NCI-H446 (cell line): ENCODE measurements around the gene FOXL2NB.
"Not testable (repeated sequence)": the region's sequence is repeated elsewhere in the genome, so short reads cannot be mapped to it uniquely, and the experiment has no call there.

Experiments used
- DNase-seq, 2 experiments: peaks; one replicate each; lab custom pipeline; 2025; lab: John Stamatoyannopoulos, UW

FOXL2NB gene

DNA sequence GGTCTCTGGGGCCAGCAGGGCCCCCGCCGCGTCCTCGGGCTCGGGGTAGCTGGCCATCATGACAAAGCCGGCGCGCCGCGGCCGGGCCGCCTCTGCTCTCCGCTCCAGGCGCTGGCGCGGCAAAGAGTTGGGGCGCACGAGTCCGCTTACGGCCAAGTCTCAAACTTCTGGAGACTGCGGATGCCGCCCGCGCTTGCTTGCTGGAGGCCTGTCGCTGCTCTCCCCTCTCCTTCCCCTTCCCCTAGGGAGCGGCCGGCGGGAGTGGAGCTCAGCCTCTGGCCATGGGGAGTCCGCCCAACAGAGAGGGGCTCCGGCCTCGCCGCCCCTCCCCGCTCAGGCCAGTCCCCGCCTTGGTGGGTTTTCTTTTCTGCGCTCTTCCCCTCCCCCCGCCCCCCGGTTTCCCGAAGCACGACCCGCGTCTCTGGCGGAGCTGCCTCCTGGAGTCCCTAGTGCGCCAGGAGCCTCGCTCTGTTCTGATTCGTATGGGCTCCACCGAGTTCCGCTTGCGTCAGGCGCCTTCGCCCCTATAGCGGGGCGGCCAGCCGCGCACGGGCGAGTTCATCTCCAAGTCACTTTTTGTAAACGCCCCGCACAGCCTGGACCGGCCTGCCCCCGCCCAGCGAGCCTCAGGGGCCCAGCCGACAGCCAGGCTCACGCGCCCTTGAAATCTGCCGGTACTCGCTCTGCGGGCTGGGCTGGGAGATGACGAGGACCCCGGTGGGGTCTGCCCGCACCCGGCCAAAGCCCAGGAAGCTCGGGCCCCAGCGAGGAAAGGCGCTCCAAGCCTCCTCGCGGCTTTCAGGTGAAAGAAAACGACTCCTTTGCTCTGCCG lies at the start of gene FOXL2NB, which contains the start of gene FOXL2:
FOXL2NB (plus strand) TSS at position 555 of the 832 bp plus-strand sequence; CDS start at position 703, 148 bp downstream.
FOXL2 (minus strand) TSS at position 475 of the 832 bp plus-strand sequence; CDS start at position 60, 415 bp downstream.
- DNase-seq = no peak

DNA sequence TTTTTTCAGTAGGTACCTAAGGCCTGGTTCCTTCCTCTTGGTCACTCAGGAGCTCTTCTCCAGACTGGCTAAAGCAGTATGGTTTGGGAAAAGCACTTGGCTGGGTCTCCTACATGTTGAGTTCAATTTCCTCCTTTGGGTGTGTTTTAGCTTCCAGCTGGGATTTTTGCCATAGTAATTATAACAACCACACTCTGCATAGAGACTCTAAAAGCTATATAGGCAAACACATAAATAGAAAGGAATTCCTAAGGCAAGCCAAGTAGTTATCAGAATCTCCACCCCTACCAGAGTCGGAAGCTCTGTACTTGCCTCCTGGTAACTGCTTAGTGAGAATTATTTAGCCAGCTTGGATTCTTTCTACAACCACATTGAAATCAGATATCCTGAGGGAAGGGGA lies 48.7 kb upstream of the FOXL2NB start:
- DNase-seq = peak in 1 of 2 experiments; percentile 29

- DNase-seq = no peak
Observed at GRCh38 chr3:138898708-138899107, 48.3 kb upstream of the FOXL2NB start.

DNA sequence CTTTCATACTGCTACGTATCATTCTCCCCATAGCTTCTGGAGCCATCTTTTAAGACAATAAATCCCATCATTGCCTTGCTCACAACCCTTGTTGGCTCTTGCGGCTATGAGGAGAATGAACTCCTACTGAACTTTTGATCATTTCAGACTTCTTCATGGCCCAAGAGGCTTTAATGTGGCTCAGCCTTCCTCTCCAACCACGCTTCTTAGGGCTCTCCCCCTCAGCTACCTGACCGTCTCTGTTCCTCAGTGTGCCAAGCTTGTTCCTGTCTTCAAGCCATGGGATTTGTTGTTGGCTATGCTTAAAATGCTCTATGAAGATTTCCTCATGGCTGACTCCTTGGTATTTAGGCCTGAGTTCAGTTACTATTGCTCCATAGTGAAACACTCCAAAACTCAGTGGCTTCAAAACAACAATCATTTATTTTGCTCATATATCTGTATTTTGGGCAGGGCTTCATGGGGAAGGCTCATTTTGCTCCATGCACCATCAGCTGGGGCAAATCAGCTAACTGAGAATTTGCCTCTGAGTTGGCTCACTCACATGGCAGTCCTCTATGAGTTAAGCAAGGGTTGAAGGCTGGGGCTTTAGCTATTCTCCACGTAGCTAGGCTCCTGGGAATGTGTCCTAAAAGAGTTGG lies 47.5 kb upstream of the FOXL2NB start:
- DNase-seq = no peak

- no peak for DNase-seq
Observed at GRCh38 chr3:138901567-138901966, 45.5 kb upstream of the FOXL2NB start.

DNA sequence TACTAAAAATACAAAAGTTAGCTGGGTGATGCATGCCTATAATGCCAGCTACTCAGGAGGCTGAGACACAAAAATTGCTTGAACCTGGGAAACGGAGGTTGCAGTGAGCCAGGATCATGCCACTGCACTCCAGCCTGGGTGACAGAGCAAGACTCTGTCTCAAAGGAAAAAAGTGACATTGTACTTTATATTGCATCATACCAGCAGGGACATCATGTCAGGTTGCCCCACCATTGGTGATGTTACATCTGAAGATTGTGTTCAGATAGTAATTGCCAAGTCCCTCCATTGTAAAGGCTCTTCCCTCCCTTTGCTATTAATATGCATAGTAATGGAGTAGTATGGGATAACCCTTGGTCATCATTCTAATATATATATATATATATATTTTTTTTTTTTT lies 44.8 kb upstream of the FOXL2NB start:
- DNase-seq = no peak

DNA sequence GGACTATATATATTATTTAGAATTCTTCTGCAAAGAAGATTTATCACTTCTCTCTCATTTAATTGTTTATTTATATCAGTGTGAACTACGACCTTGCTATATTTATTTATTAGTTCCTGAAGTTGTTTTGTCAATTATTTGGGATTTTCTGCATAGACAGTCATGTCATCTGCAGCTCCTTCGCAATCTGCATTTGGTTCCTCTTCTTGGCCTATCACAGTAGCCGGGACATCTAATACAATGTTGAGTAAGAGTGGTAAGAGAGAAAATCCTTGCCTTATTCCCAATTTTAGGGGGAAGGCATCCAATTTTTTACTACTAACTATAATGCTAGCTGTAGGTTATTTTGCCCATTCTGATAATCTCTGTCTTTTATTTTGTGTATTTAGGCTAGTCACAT lies 39.5 kb upstream of the FOXL2NB start:
- no peak for DNase-seq

DNA sequence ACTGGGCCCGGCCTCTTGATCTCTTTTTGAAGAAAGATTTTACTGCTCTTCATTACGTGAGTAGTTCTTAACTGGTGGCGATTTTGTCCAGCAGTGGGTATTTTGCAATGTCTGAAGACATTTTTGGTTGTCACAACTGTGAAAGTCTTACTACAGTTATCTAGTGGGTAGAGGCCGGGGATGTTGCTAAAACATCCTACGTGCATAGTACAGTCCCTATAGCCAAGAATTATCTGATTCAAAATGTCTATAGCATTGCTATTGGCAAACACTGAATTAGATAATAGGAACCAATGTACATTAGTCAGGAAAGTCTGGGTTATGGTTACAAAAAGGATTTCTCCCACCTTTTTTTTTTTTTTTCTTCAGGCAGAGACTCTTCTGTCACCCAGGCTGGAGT lies 38.2 kb upstream of the FOXL2NB start:
- no peak for DNase-seq

GRCh38 chr3:138909904-138910303 lies 37.1 kb upstream of the FOXL2NB start:
- no peak for DNase-seq

DNA sequence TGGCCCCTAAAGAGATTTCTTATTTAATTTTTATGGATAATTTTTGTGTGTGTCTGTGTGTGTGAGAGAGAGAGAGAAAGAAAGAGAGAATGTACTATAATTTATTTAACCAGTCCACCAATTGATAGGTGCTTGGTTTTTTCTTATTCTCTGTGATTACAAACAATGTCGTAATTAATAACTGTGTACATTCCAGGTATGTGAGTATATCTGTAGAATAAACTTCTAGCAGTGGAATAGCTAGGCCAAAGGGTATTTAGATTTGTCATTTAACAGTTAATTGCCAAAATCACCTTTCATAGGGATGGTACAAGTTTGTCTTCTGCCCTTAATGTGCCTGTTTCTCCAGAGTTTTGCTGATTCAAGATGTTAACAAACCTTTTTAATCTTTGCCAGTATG lies 35.4 kb upstream of the FOXL2NB start:
- no peak for DNase-seq

- DNase-seq = no peak
Observed at GRCh38 chr3:138912237-138912636, 34.8 kb upstream of the FOXL2NB start.

DNA sequence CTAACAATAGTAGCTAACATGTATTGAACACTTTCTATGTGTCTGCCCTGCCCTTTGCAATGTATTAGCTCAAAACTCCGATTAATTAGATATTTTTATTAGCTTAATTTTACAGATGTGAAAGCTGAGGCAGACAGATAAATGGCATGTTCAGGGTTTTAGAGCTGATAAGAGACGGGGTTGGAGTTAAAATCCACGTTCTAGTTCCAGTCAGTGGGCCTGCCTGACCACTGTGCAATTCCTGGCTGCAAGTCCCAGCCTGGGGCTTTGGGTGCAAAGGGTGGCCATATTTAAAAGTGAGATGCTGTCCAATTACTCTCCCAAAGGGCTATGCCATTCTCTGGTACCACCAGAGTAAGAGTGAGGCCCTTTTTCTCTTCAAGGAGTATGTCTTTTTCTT lies 33.3 kb upstream of the FOXL2NB start:
- no peak for DNase-seq

DNA sequence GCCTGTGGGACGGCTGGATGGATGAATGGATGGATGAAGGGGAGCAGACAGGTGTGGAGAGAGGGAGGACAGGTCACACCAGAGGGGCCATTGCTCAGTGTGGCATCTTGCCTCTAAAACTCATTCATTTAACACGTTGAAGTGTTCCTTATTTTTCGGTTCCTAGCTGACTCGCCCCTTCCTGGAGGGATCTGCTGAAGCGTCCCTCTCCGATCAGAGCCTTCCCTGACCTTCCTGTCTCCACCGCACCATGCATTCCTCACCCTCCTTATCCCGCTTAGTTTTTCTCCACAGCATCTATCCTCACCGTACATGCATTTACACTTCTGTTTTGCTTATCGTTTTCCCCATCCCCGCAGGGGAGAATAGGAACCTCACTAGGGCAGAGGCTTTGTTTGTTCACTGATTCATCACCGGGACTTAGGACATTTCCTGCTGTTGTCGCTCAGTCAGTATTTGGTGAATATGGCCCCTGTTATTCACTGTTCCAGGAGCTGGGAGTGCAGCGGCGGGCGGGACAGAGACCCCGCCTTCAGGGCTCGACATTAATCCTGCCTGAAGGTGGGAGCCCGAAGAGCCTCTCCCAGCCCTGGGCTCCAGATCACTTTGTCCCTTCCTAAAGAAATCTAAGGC lies 32.0 kb upstream of the FOXL2NB start:
- DNase-seq = no peak

DNA sequence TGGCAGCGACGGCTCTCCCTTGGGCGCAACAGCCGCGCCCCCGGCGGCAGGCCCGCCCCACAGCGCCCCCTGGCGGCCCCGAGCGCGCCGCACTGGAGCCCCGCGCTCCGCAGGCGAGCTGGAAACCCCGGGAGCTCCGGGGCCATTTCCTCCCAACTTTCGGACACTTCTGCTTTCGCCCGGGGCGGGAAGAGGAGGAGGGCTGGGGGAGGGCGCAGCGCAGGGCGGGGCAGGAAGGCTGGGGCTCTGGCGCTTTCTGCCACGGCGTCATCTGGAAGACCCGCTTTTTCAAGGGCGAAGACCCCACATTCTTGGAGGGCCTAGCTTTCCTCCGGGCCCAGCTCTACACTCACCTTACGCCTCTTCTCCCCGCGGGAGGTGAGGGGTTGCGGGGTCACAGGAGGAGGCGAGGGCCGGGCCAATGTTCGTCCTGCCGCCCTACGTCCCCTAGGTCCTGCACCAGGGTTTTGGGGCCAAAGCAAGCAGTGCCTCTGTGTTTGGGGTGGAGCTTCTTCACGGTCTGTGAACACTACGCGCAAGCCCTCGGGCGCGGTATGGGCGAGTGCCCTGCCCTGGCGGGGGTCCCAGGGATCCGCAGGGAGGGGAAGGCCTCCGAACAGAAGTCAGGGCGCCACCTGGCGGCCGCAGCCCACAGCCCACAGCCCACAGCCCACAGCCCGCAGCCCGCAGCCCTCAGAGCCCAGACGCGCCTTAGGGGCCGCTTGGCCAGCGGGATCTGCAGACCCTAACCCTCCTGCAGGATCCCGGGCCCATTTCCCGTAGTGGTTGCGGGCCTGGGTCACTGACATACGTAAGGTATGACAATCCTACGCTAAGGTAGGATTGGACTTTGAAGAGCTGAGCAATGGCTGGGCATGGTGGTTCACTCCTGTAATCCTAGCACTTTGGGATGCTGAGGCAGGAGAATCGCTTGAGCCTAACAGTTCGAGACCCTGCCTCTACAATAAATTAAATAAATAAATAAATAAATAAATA lies 31.2 kb upstream of the FOXL2NB start:
- peak; percentile 87 to 98 for DNase-seq

DNA sequence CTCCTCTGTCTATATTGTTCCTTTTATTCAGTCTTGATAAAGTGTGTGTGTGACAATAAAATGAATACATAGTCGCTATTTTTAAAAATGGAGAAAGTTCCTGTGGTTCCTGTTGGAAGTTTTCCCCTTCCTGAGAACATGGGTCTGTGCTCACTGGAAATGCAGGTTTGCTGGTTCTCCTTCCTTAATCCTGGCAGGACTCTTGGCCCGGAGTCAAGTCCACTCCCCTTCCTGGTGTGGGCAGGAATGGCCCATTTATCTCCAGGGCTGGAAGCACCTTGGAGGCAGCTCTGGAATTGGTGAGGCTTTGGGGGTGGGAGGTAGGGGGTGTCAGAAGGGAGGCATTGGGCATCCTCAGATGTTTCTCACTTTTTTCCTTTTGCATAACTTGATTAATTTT lies 30.2 kb upstream of the FOXL2NB start:
- peak in 1 of 2 experiments; percentile 19 for DNase-seq

- DNase-seq = no peak
Observed at GRCh38 chr3:138919325-138919724, 27.7 kb upstream of the FOXL2NB start.

DNA sequence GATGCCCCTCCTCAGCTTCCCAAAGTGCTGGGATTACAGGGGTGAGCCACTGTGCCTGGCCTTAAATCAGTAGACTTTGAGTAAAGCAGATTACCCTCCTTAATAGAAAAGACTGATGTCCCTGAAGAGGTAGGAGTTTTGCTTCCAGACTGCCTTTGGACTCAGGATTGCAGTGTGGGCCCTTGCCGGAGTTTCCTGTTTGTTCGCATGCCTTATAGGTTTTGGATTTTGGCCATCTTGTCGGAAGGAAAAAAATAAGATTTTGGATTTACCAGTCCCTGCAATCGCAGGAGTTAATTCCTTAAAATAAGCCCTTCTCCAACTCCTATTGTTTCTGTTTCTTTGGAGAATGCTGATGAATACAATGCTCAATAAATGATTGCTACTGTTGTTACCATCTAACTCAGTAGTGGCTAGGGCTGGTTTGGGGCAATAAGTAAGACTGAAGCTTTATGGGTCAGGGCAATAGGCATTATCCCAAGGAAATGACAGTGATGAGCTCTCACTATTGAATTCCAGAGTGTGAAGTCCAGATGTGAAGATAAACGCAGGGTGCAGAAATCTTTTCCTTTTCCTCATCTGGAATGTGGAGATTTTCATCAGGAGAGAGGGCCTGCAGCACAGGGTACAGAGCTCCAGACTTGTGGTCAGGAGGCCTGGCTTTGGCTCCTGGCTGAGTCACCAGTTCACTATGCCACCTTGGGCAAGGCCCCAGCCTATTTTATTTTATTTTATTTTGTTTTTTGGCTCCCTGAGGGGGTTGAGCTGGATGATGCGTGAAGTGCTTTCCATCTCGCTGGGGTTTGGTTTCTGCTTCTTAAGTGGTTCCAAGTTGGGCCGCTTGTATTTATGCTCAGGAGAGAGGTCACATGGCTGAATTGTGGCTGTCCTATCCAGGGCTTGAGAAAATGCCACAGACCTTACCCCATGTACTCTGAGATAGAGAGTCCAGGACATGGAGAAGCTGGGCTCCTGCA lies 25.4 kb upstream of the FOXL2NB start:
- DNase-seq = no peak

- DNase-seq = not testable (repeated sequence)
Observed at GRCh38 chr3:138922400-138922799, 24.6 kb upstream of the FOXL2NB start.

DNA sequence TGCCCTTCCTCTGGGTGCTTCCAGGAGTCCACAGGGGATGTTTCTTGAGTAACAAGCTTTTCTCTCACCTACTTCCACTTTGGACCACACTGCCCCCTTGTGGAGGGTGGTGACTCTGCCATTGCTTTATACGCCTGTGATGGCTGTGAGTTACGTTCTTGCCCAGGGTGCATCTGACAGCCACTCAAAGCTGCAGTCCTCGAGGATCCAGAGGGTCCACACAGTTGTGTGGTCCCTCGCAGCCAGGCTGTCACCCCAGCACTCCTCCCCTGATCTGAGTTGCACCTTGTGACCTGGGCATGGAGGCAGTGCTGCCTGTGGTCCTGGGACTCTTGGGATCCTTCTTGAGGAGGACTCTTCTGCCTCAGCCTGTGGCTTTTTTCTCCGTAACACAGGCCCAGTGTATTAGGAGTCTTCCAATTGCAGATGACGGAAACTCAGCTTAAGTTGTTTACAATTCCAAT lies 23.5 kb upstream of the FOXL2NB start:
- DNase-seq = peak; percentile 85 to 90

GRCh38 chr3:138928727-138929372 lies 18.2 kb upstream of the FOXL2NB start:
- DNase-seq = no peak
